ENCODE data around the gene DYNC1I1. TPM values are rescaled to one million over a fixed set of nuclear protein-coding genes. Genes with fewer than 3 reads are reported as not detected.

DYNC1I1 gene
- total and polyA plus RNA-seq, 2 of the 13 experiments (the other 11 are each of a cell fraction or from before 2014, with no cell fraction given), result not detected

DNA sequence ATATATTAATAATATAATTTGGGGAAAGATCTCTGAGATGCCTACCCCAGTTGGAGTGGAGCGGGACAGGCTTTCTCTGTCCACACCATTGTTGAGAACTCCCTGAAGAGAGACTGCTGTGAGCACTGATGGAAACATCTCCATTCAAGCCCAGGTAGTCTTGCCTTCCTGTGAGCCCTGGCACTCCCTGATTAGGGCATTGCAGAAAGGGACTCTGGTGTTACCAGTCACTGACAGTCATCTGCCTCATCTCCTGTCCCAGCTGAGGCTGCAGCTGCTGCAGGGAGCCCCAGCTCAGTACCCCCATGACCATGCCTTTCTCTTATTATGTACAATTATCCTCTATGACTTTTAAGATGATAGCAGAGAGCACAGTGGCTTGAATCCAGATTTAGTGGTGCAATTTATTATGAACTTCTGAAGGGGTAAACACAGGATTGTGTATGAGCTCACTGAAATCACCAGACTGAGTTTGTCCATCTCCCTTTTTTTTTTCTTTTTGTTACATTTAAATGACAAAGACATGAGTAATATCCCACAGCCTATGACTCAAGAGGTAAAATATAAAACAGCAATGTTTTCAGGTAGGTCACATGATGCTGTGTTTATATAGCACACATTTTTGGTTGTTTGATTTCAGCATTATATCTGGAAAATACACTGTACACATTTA, 312.7 kb downstream of the DYNC1I1 start (continued):
- TF ChIP-seq, protein P1, sequence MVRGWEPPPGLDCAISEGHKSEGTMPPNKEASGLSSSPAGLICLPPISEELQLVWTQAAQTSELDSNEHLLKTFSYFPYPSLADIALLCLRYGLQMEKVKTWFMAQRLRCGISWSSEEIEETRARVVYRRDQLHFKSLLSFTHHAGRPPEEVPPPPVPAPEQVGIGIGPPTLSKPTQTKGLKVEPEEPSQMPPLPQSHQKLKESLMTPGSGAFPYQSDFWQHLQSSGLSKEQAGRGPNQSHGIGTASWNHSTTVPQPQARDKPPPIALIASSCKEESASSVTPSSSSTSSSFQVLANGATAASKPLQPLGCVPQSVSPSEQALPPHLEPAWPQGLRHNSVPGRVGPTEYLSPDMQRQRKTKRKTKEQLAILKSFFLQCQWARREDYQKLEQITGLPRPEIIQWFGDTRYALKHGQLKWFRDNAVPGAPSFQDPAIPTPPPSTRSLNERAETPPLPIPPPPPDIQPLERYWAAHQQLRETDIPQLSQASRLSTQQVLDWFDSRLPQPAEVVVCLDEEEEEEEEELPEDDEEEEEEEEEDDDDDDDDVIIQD (CRISPR knock-in tag; IDR thresholded peaks at IDR 0.05; ENCODE audit: low read depth), result no peak
- TF ChIP-seq HNRNPLL (IDR thresholded peaks at IDR 0.05; ENCODE audit: low read depth, low read length, poor library complexity, severe bottlenecking) (no peak), HNRNPH1 (optimal IDR thresholded peaks at IDR 0.05; ENCODE audit: low read depth, low read length) (no peak), ZNF543 (CRISPR knock-in tag; IDR thresholded peaks at IDR 0.05) (no peak), ARNT (IDR thresholded peaks at IDR 0.05) (no peak), EZH2 (conservative IDR thresholded peaks at IDR 0.05; ENCODE audit: low read depth, low read length) (no peak), NFIC (IDR thresholded peaks at IDR 0.05; ENCODE audit: low read length) (no peak), SAP130 (CRISPR knock-in tag; IDR thresholded peaks at IDR 0.05; ENCODE audit: low read depth) (no peak)
- TF ChIP-seq, protein P2, sequence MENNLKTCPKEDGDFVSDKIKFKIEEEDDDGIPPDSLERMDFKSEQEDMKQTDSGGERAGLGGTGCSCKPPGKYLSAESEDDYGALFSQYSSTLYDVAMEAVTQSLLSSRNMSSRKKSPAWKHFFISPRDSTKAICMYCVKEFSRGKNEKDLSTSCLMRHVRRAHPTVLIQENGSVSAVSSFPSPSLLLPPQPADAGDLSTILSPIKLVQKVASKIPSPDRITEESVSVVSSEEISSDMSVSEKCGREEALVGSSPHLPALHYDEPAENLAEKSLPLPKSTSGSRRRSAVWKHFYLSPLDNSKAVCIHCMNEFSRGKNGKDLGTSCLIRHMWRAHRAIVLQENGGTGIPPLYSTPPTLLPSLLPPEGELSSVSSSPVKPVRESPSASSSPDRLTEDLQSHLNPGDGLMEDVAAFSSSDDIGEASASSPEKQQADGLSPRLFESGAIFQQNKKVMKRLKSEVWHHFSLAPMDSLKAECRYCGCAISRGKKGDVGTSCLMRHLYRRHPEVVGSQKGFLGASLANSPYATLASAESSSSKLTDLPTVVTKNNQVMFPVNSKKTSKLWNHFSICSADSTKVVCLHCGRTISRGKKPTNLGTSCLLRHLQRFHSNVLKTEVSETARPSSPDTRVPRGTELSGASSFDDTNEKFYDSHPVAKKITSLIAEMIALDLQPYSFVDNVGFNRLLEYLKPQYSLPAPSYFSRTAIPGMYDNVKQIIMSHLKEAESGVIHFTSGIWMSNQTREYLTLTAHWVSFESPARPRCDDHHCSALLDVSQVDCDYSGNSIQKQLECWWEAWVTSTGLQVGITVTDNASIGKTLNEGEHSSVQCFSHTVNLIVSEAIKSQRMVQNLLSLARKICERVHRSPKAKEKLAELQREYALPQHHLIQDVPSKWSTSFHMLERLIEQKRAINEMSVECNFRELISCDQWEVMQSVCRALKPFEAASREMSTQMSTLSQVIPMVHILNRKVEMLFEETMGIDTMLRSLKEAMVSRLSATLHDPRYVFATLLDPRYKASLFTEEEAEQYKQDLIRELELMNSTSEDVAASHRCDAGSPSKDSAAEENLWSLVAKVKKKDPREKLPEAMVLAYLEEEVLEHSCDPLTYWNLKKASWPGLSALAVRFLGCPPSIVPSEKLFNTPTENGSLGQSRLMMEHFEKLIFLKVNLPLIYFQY (CRISPR knock-in tag; IDR thresholded peaks at IDR 0.05; ENCODE audit: borderline replicate concordance), result no peak

Data from HepG2 (cell line).